Smooth muscle cell of the brain vasculature (primary cell): ENCODE data around the gene MMP10.
A peak's percentile ranks its signal among the peaks of the same experiment; 100 is the strongest.

Experiments
- DNase-seq: peaks from one replicate; pipeline ENCODE4 v3.0.0-alpha.2; 2012; ENCODE audit warnings: low read depth, low spot score

The MMP10 gene

GRCh38 chr11:102780491-102780918 lies at the start of gene MMP10:
TSS of gene MMP10 (minus strand) at chr11:102780628. CDS start at chr11:102780591, 37 bp downstream.
- DNase-seq = peak; percentile 15

GRCh38 chr11:102829316-102830000 lies 49.0 kb upstream of the MMP10 start:
- no peak for DNase-seq

- DNase-seq = no peak
These were observed 44.1 kb upstream of the MMP10 start for GRCh38 chr11:102824556-102824955.

- DNase-seq = no peak
These were observed 39.1 kb upstream of the MMP10 start for GRCh38 chr11:102819491-102819890.

- DNase-seq = no peak
These were observed 33.1 kb upstream of the MMP10 start for GRCh38 chr11:102813484-102813883.

GRCh38 chr11:102812188-102812587 lies 31.8 kb upstream of the MMP10 start:
- DNase-seq = no peak

- no peak for DNase-seq
These were observed 30.7 kb upstream of the MMP10 start for GRCh38 chr11:102810950-102811660.

- DNase-seq = no peak
These were observed 29.5 kb upstream of the MMP10 start for GRCh38 chr11:102809971-102810370.

- no peak for DNase-seq
These were observed 27.5 kb upstream of the MMP10 start for GRCh38 chr11:102807921-102808320.

GRCh38 chr11:102806296-102806695 lies 25.9 kb upstream of the MMP10 start:
- no peak for DNase-seq

- DNase-seq = no peak
These were observed 21.9 kb upstream of the MMP10 start for GRCh38 chr11:102802341-102802740.

- no peak for DNase-seq
These were observed 20.3 kb upstream of the MMP10 start for GRCh38 chr11:102800767-102801166.

GRCh38 chr11:102799681-102800340 lies 19.4 kb upstream of the MMP10 start:
- no peak for DNase-seq

GRCh38 chr11:102798012-102798746 lies 17.8 kb upstream of the MMP10 start, which contains the start of gene MMP1:
TSS of gene MMP1 (minus strand) at chr11:102798160. CDS start at chr11:102798092, 68 bp downstream.
- no peak for DNase-seq

- no peak for DNase-seq
These were observed 14.0 kb upstream of the MMP10 start for GRCh38 chr11:102794382-102794781.

- DNase-seq = no peak
These were observed 13.4 kb upstream of the MMP10 start for GRCh38 chr11:102793677-102794290.

- no peak for DNase-seq
These were observed 12.2 kb upstream of the MMP10 start for GRCh38 chr11:102792604-102793003.

- no peak for DNase-seq
These were observed 11.0 kb upstream of the MMP10 start for GRCh38 chr11:102791271-102792036.

- no peak for DNase-seq
These were observed 8.0 kb upstream of the MMP10 start for GRCh38 chr11:102788334-102788995.

- DNase-seq = no peak
These were observed 4.0 kb upstream of the MMP10 start for GRCh38 chr11:102784380-102784779.
